Stimulated activated CD4-positive, alpha-beta T cell treated with anti-CD3 and anti-CD28 coated beads, Interleukin-2, amount 100 ng/mL, for 4 hours (primary cell): Measurements from ENCODE around the gene SMARCD1.

ENCODE experiments used
- DNase-seq: peaks from one replicate; pipeline ENCODE4 v3.0.0-alpha.2; 2020; ENCODE audit warnings: low read depth

Gene SMARCD1

GRCh38 chr12:50104417-50105366 is 19.6 kb downstream of the SMARCD1 start:
- DNase-seq: no peak

DNA sequence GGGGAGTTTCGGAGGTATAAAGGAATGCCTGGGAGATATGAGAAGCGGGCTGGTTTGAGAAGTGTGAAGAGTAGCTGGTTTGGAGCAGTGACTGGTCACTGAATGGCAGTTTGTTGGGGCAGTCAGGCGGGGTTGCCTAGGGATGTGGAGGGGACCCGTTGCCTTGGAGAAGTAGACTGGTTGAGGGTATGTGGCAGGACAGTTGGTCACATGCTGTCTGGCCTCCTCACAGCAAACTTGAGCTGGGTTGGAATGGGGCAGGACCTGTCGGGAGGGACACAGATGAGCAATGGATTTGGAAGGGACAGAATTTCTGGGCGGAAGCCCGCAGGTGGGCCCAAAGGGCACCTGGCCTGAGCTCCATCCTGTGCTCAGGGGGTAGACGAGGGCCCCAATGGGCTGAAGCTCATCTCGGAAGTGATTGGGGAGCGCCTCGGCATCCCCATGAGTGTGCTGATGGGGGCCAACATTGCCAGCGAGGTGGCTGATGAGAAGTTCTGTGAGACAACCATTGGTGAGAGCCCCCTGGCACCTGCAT is 20.8 kb downstream of the SMARCD1 start:
- no peak for DNase-seq

DNA sequence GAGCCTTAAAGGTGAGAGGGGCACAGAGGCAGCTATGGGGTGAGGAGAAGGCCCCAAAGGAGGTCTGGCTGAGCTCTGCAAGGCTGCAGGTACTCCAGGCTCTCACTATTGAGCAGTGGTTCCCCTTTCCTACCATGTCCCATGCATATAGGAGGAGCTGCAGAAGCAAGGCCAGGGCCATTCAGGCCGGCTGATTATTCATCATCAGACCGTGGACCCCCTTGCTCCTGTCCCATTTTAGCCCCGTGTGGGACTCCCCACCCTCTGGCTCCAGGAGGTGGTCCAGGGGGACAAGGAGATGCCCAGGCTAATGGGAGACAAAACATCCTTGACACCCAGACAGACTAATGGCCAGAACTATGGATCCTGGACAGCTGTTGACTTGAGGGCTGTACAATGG is 21.8 kb downstream of the SMARCD1 start:
- DNase-seq: no peak

- DNase-seq: no peak
These were observed 22.5 kb downstream of the SMARCD1 start for GRCh38 chr12:50107416-50108268.

DNA sequence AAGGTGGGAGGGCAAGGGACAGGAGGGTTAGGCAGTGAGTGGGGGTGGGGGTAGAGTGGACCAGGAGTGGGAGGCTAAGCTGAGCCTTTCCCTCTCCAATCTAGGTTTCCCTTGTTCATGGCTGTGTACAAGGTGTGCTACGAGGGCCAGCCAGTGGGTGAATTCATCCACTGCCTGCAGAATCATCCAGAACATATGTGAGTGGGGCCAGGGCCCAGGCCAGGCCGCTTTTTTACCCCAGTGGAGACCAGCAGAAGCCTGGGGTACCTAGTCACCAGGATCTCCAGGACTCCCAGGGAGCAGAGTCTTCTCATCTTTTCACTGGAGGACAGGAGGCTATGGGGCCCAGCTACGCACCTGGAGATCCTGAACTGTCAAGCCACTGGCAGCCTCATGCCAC is 24.2 kb downstream of the SMARCD1 start:
- DNase-seq: no peak

GRCh38 chr12:50110127-50110761 is 25.1 kb downstream of the SMARCD1 start:
- DNase-seq: no peak

DNA sequence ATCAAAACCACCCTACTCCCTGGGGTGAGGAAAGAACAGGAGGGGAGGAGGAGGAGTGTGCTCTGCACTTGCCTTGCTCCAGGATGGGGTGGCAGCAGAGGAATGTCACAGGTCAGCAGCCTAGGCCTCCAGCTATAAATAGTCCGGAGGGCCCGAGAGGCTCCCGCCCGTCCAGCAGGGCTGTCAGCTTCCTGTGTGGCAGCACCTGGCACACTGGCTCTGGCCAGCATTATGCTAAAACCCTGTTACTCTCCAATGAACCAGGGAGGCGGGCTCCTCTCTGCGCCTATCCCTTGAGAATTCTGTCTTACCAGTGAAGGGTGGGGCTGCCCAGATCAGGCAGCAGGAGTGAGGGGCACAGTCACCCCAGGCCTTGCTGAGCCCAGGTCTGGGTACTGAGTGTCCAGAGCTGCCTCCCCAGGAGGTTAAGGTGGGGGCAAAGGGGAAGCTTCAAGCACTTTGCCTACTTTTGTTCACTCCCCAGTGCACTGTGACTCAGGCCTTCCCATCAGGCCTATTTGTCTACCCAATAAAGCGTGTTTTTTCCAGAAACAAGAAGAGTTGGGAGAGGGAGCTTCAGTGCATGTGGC is 25.7 kb downstream of the SMARCD1 start:
- DNase-seq: no peak

DNA sequence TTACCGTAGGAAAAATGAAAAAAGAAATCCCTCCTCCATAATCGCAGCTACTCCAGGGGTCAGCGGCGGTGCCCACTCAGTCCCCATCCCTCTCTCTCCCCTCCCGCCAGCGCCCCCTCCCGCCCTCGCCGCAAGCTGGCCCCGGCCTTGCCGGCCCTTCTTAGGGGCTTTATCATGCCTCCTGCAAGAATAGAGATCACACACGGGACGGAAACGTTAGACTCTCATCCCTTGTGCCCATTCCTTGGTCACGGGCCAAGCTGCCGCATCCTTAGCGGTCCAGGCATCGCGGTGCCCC is 26.2 kb downstream of the SMARCD1 start:
- DNase-seq: no peak

DNA sequence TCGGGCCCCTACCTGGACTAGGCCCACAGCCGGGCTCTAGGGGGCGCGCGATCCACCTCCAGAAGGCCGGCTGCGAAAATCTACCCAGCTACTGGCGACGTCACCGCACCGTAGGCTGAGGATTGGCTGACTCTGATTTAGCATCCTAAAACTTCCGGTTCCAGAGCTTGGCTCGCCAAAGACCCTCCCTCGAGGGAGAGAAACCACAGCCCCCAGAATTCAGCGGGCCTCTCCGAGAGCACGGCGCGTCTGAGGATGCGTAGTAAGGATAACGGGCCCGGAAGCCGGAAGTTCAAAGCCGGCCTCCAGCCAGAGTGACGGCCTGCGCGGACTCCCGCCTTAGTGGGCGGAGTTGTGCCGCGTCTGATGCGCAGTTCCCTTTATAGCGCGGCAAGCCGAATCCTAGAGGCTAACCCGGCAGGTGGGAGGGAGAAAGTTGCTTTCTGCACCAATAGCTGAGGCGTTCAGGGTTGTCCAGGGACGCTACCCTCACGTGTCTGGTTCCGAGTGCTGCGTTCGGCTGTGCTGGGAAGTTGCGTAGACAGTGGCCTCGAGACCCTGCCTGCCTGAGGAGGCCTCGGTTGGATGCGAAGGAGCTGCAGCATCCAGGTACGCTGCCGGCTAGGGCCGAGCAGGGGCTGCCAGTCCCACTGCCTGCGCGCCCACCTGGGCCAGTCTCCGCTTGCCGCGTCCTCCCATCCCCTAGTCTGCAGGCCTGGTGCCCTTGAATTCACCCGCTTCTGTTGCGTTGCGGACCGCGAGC is 26.7 kb downstream of the SMARCD1 start, which contains the start of gene COX14:
TSS of gene COX14 (plus strand) at position 544 of the 763 bp plus-strand sequence. CDS start 7,808 bp downstream, outside the sequence.
- peak; percentile 97 for DNase-seq

DNA sequence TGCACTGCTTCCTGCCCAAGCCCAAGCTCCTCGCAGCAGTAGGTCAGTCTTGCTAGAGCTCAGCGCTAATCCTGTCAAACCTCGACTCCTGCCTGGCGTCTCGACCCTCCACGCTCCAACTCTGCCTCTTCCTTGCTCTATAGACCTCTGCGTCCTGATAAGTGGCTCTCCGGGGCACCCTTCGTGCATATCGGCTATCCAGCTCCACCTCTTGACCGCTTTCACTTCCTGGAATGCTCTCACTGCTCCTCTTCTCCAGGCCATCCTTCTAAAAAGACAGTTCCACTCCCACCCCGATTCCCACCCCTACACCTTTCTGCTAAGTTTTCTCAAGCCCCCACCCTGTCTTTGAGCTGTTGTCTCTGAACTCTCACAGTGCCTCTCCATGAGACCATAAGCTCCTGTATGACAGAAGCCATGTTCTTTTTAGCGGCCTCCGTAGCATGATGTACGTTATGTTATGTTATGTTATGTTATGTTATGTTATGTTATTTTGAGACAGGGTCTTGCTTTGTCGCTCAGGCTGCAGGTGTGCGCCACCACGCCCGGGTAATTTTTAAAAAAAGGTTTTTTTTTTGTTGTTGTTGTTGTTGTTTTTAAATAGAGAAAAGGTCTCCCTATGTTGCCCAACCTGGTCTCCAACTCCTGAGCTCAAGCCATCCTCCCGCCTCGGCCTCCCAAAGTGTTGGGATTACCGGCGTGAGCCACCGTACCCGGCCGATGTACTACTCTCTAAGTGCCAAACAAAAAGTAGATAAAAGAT is 27.5 kb downstream of the SMARCD1 start:
- no peak for DNase-seq

GRCh38 chr12:50117057-50117622 is 32.0 kb downstream of the SMARCD1 start:
- DNase-seq: no peak

GRCh38 chr12:50119387-50119786 is 34.2 kb downstream of the SMARCD1 start:
- no peak for DNase-seq

DNA sequence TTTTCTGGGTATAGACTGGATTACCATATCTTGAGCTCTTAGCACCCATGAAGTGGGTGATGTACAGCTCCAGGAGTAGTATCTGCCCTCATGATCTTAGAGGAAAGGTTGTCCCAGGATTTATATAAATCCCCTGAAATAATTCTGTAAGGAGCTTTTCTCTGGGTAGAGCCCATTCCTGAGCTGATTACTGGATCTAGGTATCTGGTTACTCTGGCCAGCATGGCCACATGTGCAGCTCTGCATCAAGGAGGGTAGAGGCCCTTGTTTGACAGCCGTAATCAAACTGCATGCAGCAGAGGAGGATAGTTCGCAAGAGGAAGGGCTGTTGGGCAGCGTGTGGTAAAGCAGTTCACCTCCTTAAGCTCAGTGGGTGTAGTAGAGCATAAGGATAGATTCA is 35.4 kb downstream of the SMARCD1 start:
- no peak for DNase-seq

DNA sequence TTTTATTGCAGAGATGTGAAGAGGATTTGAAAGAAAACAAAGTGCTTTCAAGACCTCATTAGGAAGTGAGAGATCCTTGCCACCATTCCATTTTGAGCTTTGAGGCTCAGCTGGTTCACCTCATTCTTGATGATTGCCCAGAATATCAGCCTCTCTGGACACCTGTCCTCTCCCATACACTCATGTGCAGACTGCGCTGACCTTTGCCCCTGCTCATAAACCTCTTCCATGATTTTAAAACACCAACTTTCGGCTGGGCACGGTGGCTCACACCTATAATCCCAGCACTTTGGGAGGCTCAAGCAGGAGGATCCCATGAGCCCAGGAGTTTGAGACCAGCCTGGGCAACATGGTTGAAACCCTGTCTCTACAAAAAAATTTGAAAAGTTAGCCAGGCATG is 35.8 kb downstream of the SMARCD1 start:
- DNase-seq: no peak

DNA sequence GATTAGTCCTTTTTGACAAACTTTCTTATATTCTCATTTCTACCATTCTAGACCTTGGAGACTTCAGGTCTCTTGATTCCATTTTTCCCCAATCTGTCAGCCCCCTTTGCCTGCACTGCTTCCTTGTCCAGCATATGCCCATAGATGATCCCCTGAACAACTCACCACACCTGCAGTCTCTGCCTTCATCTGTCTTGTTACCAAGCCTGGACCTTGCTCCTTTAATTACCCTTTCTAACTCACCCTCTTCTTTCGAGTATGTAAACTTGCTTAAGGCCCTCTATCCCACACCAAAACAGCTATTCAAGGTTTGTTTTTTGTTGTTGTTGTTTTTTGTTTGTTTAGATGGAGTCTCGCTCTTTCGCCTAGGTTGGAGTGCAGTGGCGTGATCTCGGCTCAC is 36.5 kb downstream of the SMARCD1 start:
- DNase-seq: no peak

- no peak for DNase-seq
These were observed 38.1 kb downstream of the SMARCD1 start for GRCh38 chr12:50123203-50123602.

DNA sequence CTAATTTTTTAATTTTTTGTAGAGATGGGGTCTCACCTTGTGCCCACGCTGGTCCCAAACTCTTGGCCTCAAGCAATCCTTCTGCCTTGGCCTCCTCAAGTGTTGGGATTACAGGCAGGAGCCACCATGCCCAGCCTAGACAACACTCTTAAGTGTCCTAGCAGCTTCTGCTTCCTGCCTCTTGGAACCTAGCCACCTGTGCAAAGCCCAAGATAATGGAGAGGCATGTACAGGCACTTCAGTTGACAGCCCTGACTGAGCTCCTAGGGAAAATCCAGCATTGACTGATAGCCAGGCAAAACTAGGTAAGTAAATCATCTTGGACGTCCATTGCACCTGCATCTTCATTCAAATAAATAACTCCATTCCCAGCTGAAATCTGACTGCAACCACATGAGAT is 42.4 kb downstream of the SMARCD1 start:
- no peak for DNase-seq

DNA sequence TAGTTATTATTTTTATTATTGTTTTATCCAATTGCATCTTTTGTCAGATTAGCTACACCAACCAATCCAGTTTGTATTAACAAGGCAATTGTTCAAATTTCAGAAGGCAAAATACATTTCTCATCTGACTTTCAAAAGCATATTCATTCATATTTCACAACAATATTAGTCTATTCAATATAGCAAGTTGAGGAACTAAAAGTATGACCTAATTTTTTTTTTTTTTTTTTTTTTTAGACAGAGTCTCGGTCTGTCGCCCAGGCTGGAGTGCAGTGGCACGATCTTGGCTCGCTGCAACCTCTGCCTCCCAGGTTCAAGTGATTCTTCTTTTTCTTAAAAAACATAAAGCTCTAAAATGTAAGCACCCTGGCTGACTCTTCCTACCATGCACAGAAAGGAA is 44.1 kb downstream of the SMARCD1 start:
- DNase-seq: no peak

GRCh38 chr12:50132505-50133135 is 47.5 kb downstream of the SMARCD1 start:
- no peak for DNase-seq

GRCh38 chr12:50142993-50143392 is 57.9 kb downstream of the SMARCD1 start:
- DNase-seq: no peak
